T-helper 1 cell treated with Interleukin-12 subunit alpha and Interleukin-12 subunit beta and Interleukin-4 antibody, amounts not matched to agents 30 μg/mL and 1 μg/mL, for 36 hours (primary cell): ENCODE results near the gene CALM3.

ENCODE experiments used
- H3K27ac Mint-ChIP-seq: one replicate; pipeline ENCODE4 v1.8.0; 2021; ENCODE audit warnings: mild to moderate bottlenecking, mixed read lengths
- H3K27me3 Mint-ChIP-seq: one replicate; pipeline ENCODE4 v1.8.0; 2021; ENCODE audit warnings: low read depth, mixed read lengths
- H3K36me3 Mint-ChIP-seq: one replicate; pipeline ENCODE4 v1.8.0; 2021; ENCODE audit warnings: low read depth, mixed read lengths
- H3K4me1 Mint-ChIP-seq: one replicate; pipeline ENCODE4 v1.8.0; 2021; ENCODE audit warnings: low read depth, mixed read lengths
- H3K4me3 Mint-ChIP-seq: one replicate; pipeline ENCODE4 v1.8.0; 2021; ENCODE audit warnings: mild to moderate bottlenecking, moderate library complexity, mixed read lengths
- H3K9me3 Mint-ChIP-seq: one replicate; pipeline ENCODE4 v1.8.0; 2021; ENCODE audit warnings: mixed read lengths

CALM3 gene

DNA sequence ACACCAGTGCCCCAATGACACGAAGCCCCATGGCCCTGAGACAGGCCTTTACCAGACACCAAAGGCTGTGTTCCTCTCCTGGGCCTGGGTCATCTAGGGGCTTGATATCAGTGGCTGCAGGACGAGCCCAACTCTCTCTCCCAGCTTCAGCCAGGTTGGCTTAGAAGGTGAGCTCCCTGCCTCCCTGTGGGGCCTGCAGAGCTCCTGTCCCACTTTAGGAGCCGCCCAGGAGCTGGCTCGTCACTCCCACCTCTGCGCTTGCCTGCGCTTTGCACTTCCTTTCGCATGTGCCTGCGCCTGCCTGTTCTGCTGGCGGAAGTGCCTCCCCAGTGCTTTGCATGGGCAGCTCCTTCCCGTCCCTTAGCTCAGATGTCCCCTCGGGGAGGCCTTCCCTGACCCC, 4.9 kb downstream of the CALM3 start:
- no peak overlapping the region for H3K27ac Mint-ChIP-seq
- H3K9me3 Mint-ChIP-seq = no peaks in the 10 kb centered on the region
- no peaks in the 10 kb centered on the region for H3K27me3 Mint-ChIP-seq
- H3K36me3 Mint-ChIP-seq = peaks cover 59% of the 10 kb centered on the region
- H3K4me3 Mint-ChIP-seq = no peak overlapping the region
- H3K4me1 Mint-ChIP-seq = peaks cover 40% of the 10 kb centered on the region

GRCh38 chr19:46606681-46607447, 5.7 kb downstream of the CALM3 start:
- H3K36me3 Mint-ChIP-seq = peaks cover 64% of the 10 kb centered on the region
- H3K4me1 Mint-ChIP-seq = peaks cover 49% of the 10 kb centered on the region
- H3K4me3 Mint-ChIP-seq = no peak overlapping the region

GRCh38 chr19:46607448-46607841, 6.3 kb downstream of the CALM3 start:
- Mint-ChIP-seq H3K36me3 (peaks cover 59% of the 10 kb centered on the region), H3K4me3 (no peak overlapping the region), H3K9me3 (no peaks in the 10 kb centered on the region), H3K27ac (no peak overlapping the region), H3K27me3 (no peaks in the 10 kb centered on the region), H3K4me1 (peaks cover 50% of the 10 kb centered on the region)

More at GRCh38 chr19:46606681-46607447, 5.7 kb downstream of the CALM3 start:
- no peaks in the 10 kb centered on the region for H3K27me3 Mint-ChIP-seq
- no peak overlapping the region for H3K27ac Mint-ChIP-seq
- H3K9me3 Mint-ChIP-seq = no peaks in the 10 kb centered on the region

DNA sequence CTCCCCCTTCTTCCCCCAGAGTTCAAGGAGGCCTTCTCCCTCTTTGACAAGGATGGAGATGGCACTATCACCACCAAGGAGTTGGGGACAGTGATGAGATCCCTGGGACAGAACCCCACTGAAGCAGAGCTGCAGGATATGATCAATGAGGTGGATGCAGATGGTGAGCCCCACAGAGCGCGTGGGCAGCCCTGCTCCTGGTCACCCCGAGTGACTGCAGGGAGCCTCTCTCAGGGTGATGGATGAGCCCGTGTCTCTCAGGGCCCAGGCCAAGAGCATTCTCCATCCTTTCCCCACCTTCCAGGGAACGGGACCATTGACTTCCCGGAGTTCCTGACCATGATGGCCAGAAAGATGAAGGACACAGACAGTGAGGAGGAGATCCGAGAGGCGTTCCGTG, 7.0 kb downstream of the CALM3 start:
- H3K4me1 Mint-ChIP-seq = peaks cover 48% of the 10 kb centered on the region
- no peak overlapping the region for H3K27ac Mint-ChIP-seq
- H3K9me3 Mint-ChIP-seq = no peaks in the 10 kb centered on the region
- H3K27me3 Mint-ChIP-seq = no peaks in the 10 kb centered on the region
- H3K4me3 Mint-ChIP-seq = no peak overlapping the region
- peaks cover 54% of the 10 kb centered on the region for H3K36me3 Mint-ChIP-seq

- Mint-ChIP-seq H3K27ac (no peak overlapping the region), H3K27me3 (no peaks in the 10 kb centered on the region), H3K9me3 (no peaks in the 10 kb centered on the region), H3K36me3 (peaks cover 50% of the 10 kb centered on the region), H3K4me1 (peaks cover 43% of the 10 kb centered on the region), H3K4me3 (no peak overlapping the region)
Measured at GRCh38 chr19:46608581-46609345, 7.6 kb downstream of the CALM3 start.

DNA sequence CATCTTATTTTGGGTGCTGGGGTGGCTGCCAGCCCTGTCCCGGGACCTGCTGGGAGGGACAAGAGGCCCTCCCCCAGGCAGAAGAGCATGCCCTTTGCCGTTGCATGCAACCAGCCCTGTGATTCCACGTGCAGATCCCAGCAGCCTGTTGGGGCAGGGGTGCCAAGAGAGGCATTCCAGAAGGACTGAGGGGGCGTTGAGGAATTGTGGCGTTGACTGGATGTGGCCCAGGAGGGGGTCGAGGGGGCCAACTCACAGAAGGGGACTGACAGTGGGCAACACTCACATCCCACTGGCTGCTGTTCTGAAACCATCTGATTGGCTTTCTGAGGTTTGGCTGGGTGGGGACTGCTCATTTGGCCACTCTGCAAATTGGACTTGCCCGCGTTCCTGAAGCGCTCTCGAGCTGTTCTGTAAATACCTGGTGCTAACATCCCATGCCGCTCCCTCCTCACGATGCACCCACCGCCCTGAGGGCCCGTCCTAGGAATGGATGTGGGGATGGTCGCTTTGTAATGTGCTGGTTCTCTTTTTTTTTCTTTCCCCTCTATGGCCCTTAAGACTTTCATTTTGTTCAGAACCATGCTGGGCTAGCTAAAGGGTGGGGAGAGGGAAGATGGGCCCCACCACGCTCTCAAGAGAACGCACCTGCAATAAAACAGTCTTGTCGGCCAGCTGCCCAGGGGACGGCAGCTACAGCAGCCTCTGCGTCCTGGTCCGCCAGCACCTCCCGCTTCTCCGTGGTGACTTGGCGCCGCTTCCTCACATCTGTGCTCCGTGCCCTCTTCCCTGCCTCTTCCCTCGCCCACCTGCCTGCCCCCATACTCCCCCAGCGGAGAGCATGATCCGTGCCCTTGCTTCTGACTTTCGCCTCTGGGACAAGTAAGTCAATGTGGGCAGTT, 8.6 kb downstream of the CALM3 start:
- no peak overlapping the region for H3K4me3 Mint-ChIP-seq
- no peak overlapping the region for H3K27ac Mint-ChIP-seq
- H3K36me3 Mint-ChIP-seq = peaks cover 52% of the 10 kb centered on the region
- H3K9me3 Mint-ChIP-seq = no peaks in the 10 kb centered on the region
- H3K27me3 Mint-ChIP-seq = no peaks in the 10 kb centered on the region
- H3K4me1 Mint-ChIP-seq = peaks cover 46% of the 10 kb centered on the region

DNA sequence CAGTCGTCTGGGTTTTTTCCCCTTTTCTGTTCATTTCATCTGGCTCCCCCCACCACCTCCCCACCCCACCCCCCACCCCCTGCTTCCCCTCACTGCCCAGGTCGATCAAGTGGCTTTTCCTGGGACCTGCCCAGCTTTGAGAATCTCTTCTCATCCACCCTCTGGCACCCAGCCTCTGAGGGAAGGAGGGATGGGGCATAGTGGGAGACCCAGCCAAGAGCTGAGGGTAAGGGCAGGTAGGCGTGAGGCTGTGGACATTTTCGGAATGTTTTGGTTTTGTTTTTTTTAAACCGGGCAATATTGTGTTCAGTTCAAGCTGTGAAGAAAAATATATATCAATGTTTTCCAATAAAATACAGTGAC, 9.3 kb downstream of the CALM3 start:
- H3K4me3 Mint-ChIP-seq = peak overlapping the region; percentile 74
- no peaks in the 10 kb centered on the region for H3K9me3 Mint-ChIP-seq
- peaks cover 52% of the 10 kb centered on the region for H3K36me3 Mint-ChIP-seq
- H3K27me3 Mint-ChIP-seq = no peaks in the 10 kb centered on the region
- H3K27ac Mint-ChIP-seq = peak overlapping the region; percentile 94
- H3K4me1 Mint-ChIP-seq = peaks cover 46% of the 10 kb centered on the region

- Mint-ChIP-seq H3K27me3 (no peaks in the 10 kb centered on the region), H3K4me3 (peak overlapping the region; percentile 74), H3K4me1 (peaks cover 50% of the 10 kb centered on the region), H3K27ac (peak overlapping the region; percentile 94), H3K36me3 (peaks cover 48% of the 10 kb centered on the region), H3K9me3 (no peaks in the 10 kb centered on the region)
Measured at GRCh38 chr19:46610851-46611770, 10.0 kb downstream of the CALM3 start.

DNA sequence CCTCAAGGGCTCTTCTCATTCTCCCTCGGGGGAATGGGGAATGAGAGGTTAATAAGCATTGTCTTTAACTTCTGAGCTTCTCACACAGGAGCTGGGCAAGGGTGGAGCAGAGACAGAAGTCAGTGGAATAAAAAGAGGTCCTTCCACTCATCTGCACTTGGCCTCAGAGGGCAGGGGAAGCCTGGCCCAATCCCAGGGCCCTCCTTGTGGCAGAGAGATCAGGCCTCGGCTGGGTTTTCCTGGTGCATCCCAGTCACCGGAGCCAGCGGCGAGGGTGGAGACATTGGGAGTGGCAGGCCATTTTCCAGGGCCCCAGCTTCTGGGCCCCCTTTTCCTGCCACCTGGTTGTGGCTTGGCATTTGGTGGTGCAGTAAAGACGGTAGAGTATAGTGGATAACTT, 10.6 kb downstream of the CALM3 start:
- H3K4me3 Mint-ChIP-seq = peak overlapping the region; percentile 74
- H3K36me3 Mint-ChIP-seq = peaks cover 46% of the 10 kb centered on the region
- peaks cover 51% of the 10 kb centered on the region for H3K4me1 Mint-ChIP-seq
- no peaks in the 10 kb centered on the region for H3K9me3 Mint-ChIP-seq
- H3K27me3 Mint-ChIP-seq = no peaks in the 10 kb centered on the region
- H3K27ac Mint-ChIP-seq = peak overlapping the region; percentile 94

DNA sequence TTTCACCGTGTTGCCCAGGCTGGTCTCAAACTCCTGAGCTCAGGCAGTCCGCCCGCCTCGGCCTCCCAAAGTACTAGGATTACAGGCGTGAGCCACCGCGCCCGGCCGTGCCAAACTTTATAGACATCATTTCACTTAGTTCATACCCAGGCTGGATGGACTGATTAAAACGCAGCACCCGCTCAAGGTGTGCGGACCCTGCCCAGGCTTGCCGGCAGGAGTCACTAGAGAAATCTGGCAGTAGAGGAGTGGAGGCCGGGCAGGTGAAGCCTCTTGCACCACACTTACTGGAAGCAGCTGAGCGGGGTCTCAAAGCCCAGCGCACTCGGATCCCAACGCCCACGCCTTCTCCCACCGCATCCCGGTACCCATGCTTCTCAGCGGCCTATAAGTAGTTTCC, 12.4 kb downstream of the CALM3 start:
- Mint-ChIP-seq H3K27ac (peak overlapping the region; percentile 41), H3K36me3 (peaks cover 32% of the 10 kb centered on the region), H3K27me3 (no peaks in the 10 kb centered on the region), H3K9me3 (no peaks in the 10 kb centered on the region), H3K4me3 (no peak overlapping the region), H3K4me1 (peaks cover 53% of the 10 kb centered on the region)

DNA sequence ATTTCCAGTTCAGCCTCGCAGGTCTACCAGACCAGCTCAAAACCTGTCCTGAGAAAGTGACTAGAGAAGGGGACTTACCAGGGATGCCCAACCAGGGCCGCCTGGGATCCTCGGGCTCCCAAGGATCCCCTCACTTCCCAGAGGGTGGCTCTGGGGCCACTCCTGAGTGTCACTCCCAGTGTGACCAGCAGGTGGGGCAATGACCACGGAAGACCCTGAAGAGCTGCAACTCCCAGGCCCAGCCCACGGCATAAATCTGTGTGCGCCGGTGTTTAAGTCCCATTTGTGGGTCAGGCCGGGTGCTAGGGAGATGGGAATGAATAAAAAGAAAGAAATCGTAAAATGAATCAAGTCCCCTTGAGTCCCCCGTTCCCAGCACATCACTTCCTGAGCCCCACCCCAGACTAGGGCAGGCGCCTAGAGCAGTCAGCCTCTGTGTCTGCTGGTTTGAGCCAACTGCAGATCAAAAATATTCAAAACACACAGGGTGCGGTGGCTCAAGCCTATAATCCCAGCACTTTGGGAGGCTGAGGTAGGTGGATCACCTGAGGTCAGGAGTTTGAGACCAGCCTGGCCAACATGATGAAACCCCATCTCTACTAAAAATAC, 13.1 kb downstream of the CALM3 start:
- no peaks in the 10 kb centered on the region for H3K27me3 Mint-ChIP-seq
- H3K36me3 Mint-ChIP-seq = peaks cover 26% of the 10 kb centered on the region
- H3K4me3 Mint-ChIP-seq = peak overlapping the region; percentile 45
- H3K27ac Mint-ChIP-seq = peak overlapping the region; percentile 78
- no peaks in the 10 kb centered on the region for H3K9me3 Mint-ChIP-seq
- peaks cover 56% of the 10 kb centered on the region for H3K4me1 Mint-ChIP-seq

DNA sequence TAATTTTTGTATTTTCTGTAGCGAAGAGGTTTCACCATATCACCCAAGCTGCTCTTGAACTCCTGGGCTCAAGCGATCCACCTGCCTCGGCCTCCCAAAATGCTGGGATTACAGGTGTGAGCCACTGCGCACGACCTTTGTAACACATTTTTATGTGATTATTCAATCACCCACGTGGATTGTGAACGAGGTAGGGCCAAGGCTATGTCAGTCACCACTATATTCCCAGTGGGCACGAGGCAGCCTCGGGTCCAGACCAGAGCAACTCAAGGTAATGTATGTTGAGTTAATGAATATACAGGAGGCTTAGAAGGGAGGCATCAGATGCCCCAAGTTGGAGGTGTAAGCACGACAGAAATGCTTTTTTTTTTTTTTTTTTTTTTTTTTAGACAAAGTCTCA, 14.8 kb downstream of the CALM3 start:
- H3K4me1 Mint-ChIP-seq = peaks cover 62% of the 10 kb centered on the region

GRCh38 chr19:46616631-46617322, 15.6 kb downstream of the CALM3 start:
- H3K36me3 Mint-ChIP-seq = peaks cover 25% of the 10 kb centered on the region
- peak overlapping the region; percentile 74 for H3K4me3 Mint-ChIP-seq
- no peaks in the 10 kb centered on the region for H3K27me3 Mint-ChIP-seq
- no peaks in the 10 kb centered on the region for H3K9me3 Mint-ChIP-seq
- peaks cover 61% of the 10 kb centered on the region for H3K4me1 Mint-ChIP-seq
- peak overlapping the region; percentile 92 for H3K27ac Mint-ChIP-seq

More for the DNA sequence above, 14.8 kb downstream of the CALM3 start:
- peak overlapping the region; percentile 59 for H3K27ac Mint-ChIP-seq
- no peaks in the 10 kb centered on the region for H3K9me3 Mint-ChIP-seq
- no peaks in the 10 kb centered on the region for H3K27me3 Mint-ChIP-seq
- peaks cover 26% of the 10 kb centered on the region for H3K36me3 Mint-ChIP-seq
- peak overlapping the region; percentile 31 for H3K4me3 Mint-ChIP-seq
